ENCODE measurements around the gene KRT74. TPM values are rescaled to one million over a fixed set of nuclear protein-coding genes. Genes with fewer than 3 reads are reported as not detected.

KRT74 gene
- total RNA-seq, 1 experiment from 2014 or later = not detected

- CTCF ChIA-PET = interaction anchor here (1.5 to 2.4 kb wide), 3 partner anchors 247 to 261 kb away, joined by 4 to 7 read pairs (median 5); no protein-coding TSS in a partner anchor
- no peaks in the 10 kb centered on the region for H3K9me3 Mint-ChIP-seq
- POLR2A ChIA-PET = no interaction called here
Measured at GRCh38 chr12:52618216-52618615, 44.6 kb upstream of the KRT74 start, which contains the start of gene KRT73. Gene KRT73, minus strand, starts transcription at chr12:52618559. Its CDS starts 35 bp downstream, at chr12:52618524.

More at GRCh38 chr12:52618216-52618615, 44.6 kb upstream of the KRT74 start, which contains the start of gene KRT73:
- Mint-ChIP-seq H3K27me3 (ENCODE audit: low read depth) (no peaks in the 10 kb centered on the region), H3K36me3 (no peaks in the 10 kb centered on the region), H3K4me1 (no peaks in the 10 kb centered on the region), H3K27ac (no peak within 1 kb of the TSS), H3K4me3 (no peak within 1 kb of the TSS)
- DNase-seq (ENCODE audit: low spot score) = no peak
- TF ChIP-seq ERG (CRISPR knock-in tag; IDR thresholded peaks at IDR 0.05) (no peak), NFE2L1 (CRISPR knock-in tag; IDR thresholded peaks at IDR 0.05) (no peak), ATF3 (CRISPR knock-in tag; conservative IDR thresholded peaks at IDR 0.05) (no peak), PRRX2 (CRISPR knock-in tag; IDR thresholded peaks at IDR 0.05) (no peak), TCF7 (CRISPR knock-in tag; IDR thresholded peaks at IDR 0.05; ENCODE audit: low read depth) (no peak), ZNF281 (CRISPR knock-in tag; IDR thresholded peaks at IDR 0.05) (no peak), GABPB1 (CRISPR knock-in tag; IDR thresholded peaks at IDR 0.05) (no peak), CREM (CRISPR knock-in tag; IDR thresholded peaks at IDR 0.05) (no peak), E2F1 (CRISPR knock-in tag; IDR thresholded peaks at IDR 0.05) (no peak), ETV6 (CRISPR knock-in tag; IDR thresholded peaks at IDR 0.05) (no peak), NFATC4 (CRISPR knock-in tag; IDR thresholded peaks at IDR 0.05) (no peak), TP53 (CRISPR knock-in tag; IDR thresholded peaks at IDR 0.05) (no peak), ATF1 (CRISPR knock-in tag; IDR thresholded peaks at IDR 0.05) (no peak), ZMAT4 (CRISPR knock-in tag; IDR thresholded peaks at IDR 0.05) (no peak), SMAD4 (CRISPR knock-in tag; IDR thresholded peaks at IDR 0.05) (no peak), IRF1 (CRISPR knock-in tag; IDR thresholded peaks at IDR 0.05) (no peak), SMAD3 (CRISPR knock-in tag; IDR thresholded peaks at IDR 0.05; ENCODE audit: borderline replicate concordance) (no peak), USF2 (CRISPR knock-in tag; IDR thresholded peaks at IDR 0.05) (no peak), NR1H2 (CRISPR knock-in tag; IDR thresholded peaks at IDR 0.05) (no peak), ZBTB43 (CRISPR knock-in tag; IDR thresholded peaks at IDR 0.05) (no peak)
- ATAC-seq = no peak
